Measurements from ENCODE around the gene OR6Q1. TPM values are rescaled to one million over a fixed set of nuclear protein-coding genes. Genes with fewer than 3 reads are reported as not detected.

Gene OR6Q1
- total and polyA plus RNA-seq, 2 experiments from 2014 or later, result not detected

DNA sequence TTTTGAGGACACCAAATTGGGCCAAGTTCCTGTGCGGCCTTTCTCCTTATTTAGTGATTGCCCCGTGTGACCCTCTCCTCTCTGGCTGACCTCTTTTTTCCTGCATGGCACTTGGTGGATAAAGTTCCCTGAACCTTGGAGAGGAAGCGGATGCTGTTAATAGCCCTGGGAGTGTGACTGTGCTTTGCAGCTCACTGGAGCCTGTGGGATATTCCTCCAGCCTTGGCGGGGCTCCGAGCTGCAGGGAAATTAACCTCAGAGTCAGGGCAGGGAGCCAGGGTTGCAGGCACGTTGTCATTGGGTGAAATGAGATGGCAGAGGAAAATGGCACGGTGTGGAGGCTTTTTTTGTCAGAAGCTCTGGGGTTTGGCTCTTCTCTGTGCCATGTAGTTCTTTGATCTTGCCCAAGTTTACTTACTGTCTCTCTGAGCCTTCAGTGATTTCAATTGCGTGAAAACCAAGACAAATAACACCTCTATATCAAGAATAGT lies 6.1 kb upstream of the OR6Q1 start:
- H3K27me3 ChIP-seq, result no peaks in the 10 kb centered on the region
- H3K36me3 ChIP-seq, result no peaks in the 10 kb centered on the region
- H3K27ac ChIP-seq, result no peak overlapping the region
- TF ChIP-seq, protein P1, sequence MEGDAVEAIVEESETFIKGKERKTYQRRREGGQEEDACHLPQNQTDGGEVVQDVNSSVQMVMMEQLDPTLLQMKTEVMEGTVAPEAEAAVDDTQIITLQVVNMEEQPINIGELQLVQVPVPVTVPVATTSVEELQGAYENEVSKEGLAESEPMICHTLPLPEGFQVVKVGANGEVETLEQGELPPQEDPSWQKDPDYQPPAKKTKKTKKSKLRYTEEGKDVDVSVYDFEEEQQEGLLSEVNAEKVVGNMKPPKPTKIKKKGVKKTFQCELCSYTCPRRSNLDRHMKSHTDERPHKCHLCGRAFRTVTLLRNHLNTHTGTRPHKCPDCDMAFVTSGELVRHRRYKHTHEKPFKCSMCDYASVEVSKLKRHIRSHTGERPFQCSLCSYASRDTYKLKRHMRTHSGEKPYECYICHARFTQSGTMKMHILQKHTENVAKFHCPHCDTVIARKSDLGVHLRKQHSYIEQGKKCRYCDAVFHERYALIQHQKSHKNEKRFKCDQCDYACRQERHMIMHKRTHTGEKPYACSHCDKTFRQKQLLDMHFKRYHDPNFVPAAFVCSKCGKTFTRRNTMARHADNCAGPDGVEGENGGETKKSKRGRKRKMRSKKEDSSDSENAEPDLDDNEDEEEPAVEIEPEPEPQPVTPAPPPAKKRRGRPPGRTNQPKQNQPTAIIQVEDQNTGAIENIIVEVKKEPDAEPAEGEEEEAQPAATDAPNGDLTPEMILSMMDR (IDR thresholded peaks at IDR 0.05; ENCODE audit: low read depth, low read length), result no peak
- DNase-seq (ENCODE audit: low read depth in 1 of 2, low spot score in 1 of 2), result peak; percentile 1 to 39
- H3K4me1 ChIP-seq (ENCODE audit: low read depth), result no peaks in the 10 kb centered on the region
- H3K4me3 ChIP-seq, result no peak overlapping the region
- H3K9me3 ChIP-seq (ENCODE audit: low read depth), result no peaks in the 10 kb centered on the region

DNA sequence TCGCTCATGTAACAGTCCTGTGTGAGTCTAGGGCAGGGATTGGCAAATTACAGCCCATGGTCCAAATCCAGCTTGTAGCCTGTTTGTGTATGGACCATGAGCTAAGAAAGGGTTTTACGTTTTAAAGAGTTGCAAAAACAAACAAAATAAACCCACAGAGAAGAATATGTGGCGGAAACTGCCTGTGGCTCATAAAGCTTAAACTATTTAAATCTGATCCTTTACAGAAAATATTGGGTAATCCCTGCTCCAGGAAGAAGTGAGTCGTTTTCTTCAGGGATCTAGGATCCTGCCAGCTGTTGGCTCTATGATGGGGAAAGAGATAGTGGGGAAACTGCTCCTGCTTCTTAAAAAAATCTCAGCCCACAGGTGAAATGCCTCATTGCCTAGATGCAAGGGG lies 3.4 kb upstream of the OR6Q1 start:
- Histone ChIP-seq H3K9me3 (ENCODE audit: low read depth) (no peaks in the 10 kb centered on the region), H3K36me3 (no peaks in the 10 kb centered on the region), H3K27ac (no peak overlapping the region), H3K4me1 (ENCODE audit: low read depth) (no peaks in the 10 kb centered on the region), H3K4me3 (no peak overlapping the region), H3K27me3 (no peaks in the 10 kb centered on the region)
- peak in 1 of 2 donors; percentile 4 for DNase-seq (ENCODE audit: low read depth in 1 of 2, low spot score in 1 of 2)
- TF ChIP-seq, protein P1 (IDR thresholded peaks at IDR 0.05; ENCODE audit: low read depth, low read length), result no peak

DNA sequence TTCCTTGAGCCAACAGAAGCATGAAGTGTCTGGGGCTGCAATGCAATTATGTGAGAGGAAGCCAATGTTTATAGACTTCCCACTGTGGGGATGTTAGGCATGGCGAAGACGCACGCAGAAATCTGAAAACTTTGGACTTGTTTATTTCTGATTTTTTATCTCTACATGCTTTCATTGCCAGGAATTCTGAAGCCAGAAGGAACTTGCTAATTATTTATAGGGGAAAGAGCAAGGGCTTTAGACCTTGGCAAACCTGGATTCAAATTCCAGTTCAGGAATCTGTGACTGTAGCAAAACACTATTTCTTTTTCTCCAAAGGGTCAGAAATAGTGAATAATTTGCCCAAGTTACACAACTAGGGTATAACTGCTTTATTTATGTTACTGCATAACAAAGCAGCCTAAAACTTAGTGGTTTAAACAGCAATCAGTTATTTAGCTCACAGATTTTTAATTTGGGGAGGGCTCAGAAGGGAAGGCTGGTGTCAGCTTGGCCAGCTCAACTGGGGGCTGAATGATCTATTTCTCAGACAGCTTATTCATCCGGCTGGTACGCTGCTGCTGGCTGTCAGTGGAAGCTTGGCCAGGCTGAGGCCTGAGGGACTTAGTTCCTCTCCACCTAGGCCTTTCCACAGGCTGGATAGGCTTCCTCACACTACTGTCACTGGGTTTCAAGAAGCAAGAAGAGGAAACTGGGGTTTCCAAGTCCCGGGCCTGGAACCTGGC lies 1.9 kb upstream of the OR6Q1 start:
- no peak for DNase-seq (ENCODE audit: low read depth in 1 of 2, low spot score in 1 of 2)
- no peaks in the 10 kb centered on the region for H3K4me1 ChIP-seq (ENCODE audit: low read depth)
- TF ChIP-seq, protein P1 (IDR thresholded peaks at IDR 0.05; ENCODE audit: low read depth, low read length), result no peak
- H3K27me3 ChIP-seq, result no peaks in the 10 kb centered on the region
- H3K36me3 ChIP-seq, result no peaks in the 10 kb centered on the region
- no peaks in the 10 kb centered on the region for H3K9me3 ChIP-seq (ENCODE audit: low read depth)
- no peak overlapping the region for H3K4me3 ChIP-seq
- no peak overlapping the region for H3K27ac ChIP-seq

DNA sequence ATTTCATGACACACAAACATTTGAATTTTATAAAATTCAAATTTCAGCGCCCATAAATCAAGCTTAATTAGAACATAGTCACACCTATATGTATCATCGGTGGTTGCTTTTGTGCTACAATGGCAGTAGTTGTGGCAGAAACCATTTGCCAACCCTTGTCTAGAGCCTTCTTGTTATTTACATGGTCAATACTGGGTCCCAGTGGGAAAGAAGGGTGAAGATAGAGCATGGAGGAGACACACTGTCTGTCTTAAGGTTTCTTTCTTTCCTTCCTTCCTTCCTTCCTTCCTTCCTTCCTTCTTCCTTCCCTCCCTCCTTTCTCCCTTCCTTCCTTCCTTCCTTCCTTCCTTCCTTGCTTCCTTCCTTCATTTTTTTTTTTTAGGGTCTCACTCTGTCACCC lies 3.7 kb downstream of the OR6Q1 start:
- Histone ChIP-seq H3K4me3 (no peak overlapping the region), H3K36me3 (no peaks in the 10 kb centered on the region), H3K9me3 (ENCODE audit: low read depth) (no peaks in the 10 kb centered on the region), H3K27me3 (no peaks in the 10 kb centered on the region), H3K4me1 (ENCODE audit: low read depth) (no peaks in the 10 kb centered on the region), H3K27ac (no peak overlapping the region)
- TF ChIP-seq, protein P1 (IDR thresholded peaks at IDR 0.05; ENCODE audit: low read depth, low read length), result no peak
- no peak for DNase-seq (ENCODE audit: low read depth in 1 of 2, low spot score in 1 of 2)

DNA sequence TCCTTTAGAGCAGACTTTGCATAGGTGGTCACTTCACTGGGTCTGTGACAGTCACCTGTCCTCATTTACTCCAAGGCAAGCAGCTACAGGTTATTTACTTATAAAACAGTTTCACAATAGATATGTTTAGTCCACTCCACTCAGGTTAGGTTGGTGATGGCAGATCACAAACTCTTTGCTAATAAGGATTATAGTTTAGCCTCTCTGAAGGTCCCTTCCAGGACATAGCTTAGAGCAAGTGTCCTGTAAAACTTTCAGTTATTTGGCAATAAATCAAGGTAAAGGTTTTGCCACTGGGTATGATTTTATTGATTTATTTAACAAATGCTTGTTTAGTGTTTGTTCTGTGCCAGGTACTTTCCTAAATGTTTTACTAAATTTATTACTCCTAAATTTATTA lies 8.8 kb downstream of the OR6Q1 start:
- Histone ChIP-seq H3K9me3 (ENCODE audit: low read depth) (no peaks in the 10 kb centered on the region), H3K27ac (no peak overlapping the region), H3K36me3 (no peaks in the 10 kb centered on the region), H3K27me3 (no peaks in the 10 kb centered on the region), H3K4me3 (no peak overlapping the region), H3K4me1 (ENCODE audit: low read depth) (no peaks in the 10 kb centered on the region)
- TF ChIP-seq, protein P1 (IDR thresholded peaks at IDR 0.05; ENCODE audit: low read depth, low read length), result no peak
- DNase-seq (ENCODE audit: low read depth in 1 of 2, low spot score in 1 of 2), result no peak

Measured in cardiac muscle cell (in vitro differentiated cells and primary cell).